ENCODE data around the gene ZNF766.

- TF ChIP-seq ZNF329 (CRISPR knock-in tag; IDR thresholded peaks at IDR 0.05; ENCODE audit: low read depth) (no peak), ZKSCAN1 (IDR thresholded peaks at IDR 0.05; ENCODE audit: low read length) (no peak)
These were observed 67.5 kb downstream of the ZNF766 start for GRCh38 chr19:52336791-52337381.
